IPS DF 6.9 (cell line): ENCODE results near the gene MAST2.

ENCODE experiments used
- DNase-seq: peaks from one replicate; pipeline ENCODE4 v3.0.0-alpha.2; 2013; ENCODE audit warnings: low read depth, low spot score
- H3K27ac ChIP-seq: one replicate; pipeline ENCODE4 v1.5.1; 2013; ENCODE audit warnings: low read length, control low read depth
- H3K27me3 ChIP-seq: 2 replicates; pipeline ENCODE4 v1.6.1; 2013; ENCODE audit warnings: mild to moderate bottlenecking, low read length; ENCODE audit not compliant: control insufficient read depth, insufficient read depth
- H3K36me3 ChIP-seq: 2 replicates; pipeline ENCODE4 v1.6.1; 2013; ENCODE audit warnings: low read length; ENCODE audit not compliant: control insufficient read depth, insufficient read depth
- H3K4me1 ChIP-seq: 2 replicates; pipeline ENCODE4 v1.6.1; 2013; ENCODE audit warnings: low read length; ENCODE audit not compliant: control insufficient read depth, insufficient read depth
- H3K4me3 ChIP-seq: 2 replicates; pipeline ENCODE4 v1.5.1; 2013; ENCODE audit warnings: mild to moderate bottlenecking, low read length
- H3K9me3 ChIP-seq: 2 replicates; pipeline ENCODE4 v1.6.1; 2013; ENCODE audit warnings: low read length, inconsistent platforms; ENCODE audit not compliant: control insufficient read depth, insufficient read depth
- WGBS: extraction: QIAGEN DNeasy Blood & Tissue Kit; methylation state at CpG from one replicate; pipeline ENCODE4 v1.1.7; 2013; ENCODE audit warnings: mixed read lengths, missing lambda C conversion rate; ENCODE audit not compliant: insufficient read length, insufficient coverage; 5-methylcytosine and 5-hydroxymethylcytosine counted together

Gene MAST2

DNA sequence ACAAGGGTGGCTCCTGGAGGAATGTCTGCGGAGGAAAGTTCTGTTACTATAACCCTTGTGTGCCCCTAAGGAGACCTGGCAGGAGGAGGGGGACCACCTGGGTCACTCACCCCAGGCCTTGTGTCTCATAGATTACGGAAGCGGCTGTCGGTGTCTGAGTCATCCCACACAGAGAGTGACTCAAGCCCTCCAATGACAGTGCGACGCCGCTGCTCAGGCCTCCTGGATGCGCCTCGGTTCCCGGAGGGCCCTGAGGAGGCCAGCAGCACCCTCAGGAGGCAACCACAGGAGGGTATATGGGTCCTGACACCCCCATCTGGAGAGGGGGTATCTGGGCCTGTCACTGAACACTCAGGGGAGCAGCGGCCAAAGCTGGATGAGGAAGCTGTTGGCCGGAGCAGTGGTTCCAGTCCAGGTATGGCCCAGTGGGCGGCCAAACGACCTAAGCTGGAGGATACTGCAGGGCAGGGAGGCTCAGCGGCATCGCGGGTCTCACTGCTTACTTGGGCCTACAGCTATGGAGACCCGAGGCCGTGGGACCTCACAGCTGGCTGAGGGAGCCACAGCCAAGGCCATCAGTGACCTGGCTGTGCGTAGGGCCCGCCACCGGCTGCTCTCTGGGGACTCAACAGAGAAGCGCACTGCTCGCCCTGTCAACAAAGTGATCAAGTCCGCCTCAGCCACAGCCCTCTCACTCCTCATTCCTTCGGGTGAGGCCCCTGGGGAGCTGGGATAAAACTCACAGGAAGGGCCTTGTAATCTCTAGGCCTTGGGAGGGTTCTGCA lies 227.7 kb downstream of the MAST2 start:
- Histone ChIP-seq H3K27ac (no peak overlapping the region), H3K36me3 (peaks cover 18% of the 10 kb centered on the region), H3K27me3 (no peaks in the 10 kb centered on the region), H3K9me3 (no peaks in the 10 kb centered on the region), H3K4me3 (no peak overlapping the region), H3K4me1 (no peaks in the 10 kb centered on the region)
- WGBS: no CpG with 5 or more reads among the region's 26 CpGs
- DNase-seq: no peak

DNA sequence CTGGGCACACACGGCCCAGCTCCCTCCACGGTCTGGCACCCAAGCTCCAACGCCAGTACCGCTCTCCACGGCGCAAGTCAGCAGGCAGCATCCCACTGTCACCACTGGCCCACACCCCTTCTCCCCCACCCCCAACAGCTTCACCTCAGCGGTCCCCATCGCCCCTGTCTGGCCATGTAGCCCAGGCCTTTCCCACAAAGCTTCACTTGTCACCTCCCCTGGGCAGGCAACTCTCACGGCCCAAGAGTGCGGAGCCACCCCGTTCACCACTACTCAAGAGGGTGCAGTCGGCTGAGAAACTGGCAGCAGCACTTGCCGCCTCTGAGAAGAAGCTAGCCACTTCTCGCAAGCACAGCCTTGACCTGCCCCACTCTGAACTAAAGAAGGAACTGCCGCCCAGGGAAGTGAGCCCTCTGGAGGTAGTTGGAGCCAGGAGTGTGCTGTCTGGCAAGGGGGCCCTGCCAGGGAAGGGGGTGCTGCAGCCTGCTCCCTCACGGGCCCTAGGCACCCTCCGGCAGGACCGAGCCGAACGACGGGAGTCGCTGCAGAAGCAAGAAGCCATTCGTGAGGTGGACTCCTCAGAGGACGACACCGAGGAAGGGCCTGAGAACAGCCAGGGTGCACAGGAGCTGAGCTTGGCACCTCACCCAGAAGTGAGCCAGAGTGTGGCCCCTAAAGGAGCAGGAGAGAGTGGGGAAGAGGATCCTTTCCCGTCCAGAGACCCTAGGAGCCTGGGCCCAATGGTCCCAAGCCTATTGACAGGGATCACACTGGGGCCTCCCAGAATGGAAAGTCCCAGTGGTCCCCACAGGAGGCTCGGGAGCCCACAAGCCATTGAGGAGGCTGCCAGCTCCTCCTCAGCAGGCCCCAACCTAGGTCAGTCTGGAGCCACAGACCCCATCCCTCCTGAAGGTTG lies 231.4 kb downstream of the MAST2 start:
- DNase-seq: no peak
- H3K4me3 ChIP-seq: no peak overlapping the region
- H3K27me3 ChIP-seq: no peaks in the 10 kb centered on the region
- no CpG with 5 or more reads among the region's 27 CpGs for WGBS
- no peaks in the 10 kb centered on the region for H3K9me3 ChIP-seq
- no peak overlapping the region for H3K27ac ChIP-seq
- peaks cover 18% of the 10 kb centered on the region for H3K36me3 ChIP-seq
- H3K4me1 ChIP-seq: no peaks in the 10 kb centered on the region

DNA sequence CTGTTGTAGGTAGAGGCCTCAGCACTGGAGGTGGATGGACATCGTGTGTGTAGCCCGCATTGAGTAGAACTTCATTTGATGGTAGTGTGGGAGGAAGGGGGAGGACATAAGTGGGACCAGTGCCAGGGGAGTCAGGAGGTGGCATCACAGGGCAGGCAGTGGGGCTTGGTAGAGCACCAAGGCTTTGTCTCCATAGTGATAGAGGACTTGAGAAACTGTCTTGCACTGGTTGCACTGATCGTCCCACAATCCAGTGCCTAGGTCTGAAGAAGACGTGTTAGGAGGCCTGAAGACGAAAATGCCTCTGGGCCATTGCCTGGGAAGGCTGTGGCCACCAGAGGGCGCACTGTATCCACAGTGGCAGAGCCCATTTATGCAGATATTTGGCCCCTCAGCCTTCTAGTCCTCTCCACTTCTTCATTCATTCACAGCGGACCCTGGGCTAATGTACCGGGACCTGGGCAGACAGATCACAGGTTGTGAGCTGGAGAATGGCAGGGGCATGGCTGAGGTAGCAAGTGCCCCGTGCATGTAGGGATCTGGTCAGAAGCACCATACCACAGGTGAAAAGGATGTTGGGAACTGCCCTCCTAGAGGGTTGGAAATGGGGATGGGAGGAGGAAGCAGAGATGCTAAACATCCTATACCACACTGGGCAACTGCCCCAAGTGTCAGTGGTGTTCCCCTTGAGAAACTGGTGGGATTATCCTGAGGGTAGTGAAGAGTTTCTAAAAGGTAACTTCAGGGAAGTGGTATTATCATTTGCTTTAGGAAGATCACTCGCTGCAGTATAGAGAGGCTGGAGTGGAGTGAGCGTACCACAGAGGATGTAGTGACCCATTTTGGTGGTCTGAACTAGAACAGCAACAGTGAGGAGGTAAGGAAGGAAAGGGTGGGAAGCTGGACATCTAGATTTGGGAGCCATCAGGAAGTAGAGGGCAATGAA lies 233.8 kb downstream of the MAST2 start:
- peak; percentile 48 for DNase-seq
- H3K9me3 ChIP-seq: no peaks in the 10 kb centered on the region
- peaks cover 5% of the 10 kb centered on the region for H3K36me3 ChIP-seq
- no peaks in the 10 kb centered on the region for H3K4me1 ChIP-seq
- no peak overlapping the region for H3K4me3 ChIP-seq
- no peaks in the 10 kb centered on the region for H3K27me3 ChIP-seq
- H3K27ac ChIP-seq: no peak overlapping the region
- WGBS: no CpG with 5 or more reads among the region's 11 CpGs

DNA sequence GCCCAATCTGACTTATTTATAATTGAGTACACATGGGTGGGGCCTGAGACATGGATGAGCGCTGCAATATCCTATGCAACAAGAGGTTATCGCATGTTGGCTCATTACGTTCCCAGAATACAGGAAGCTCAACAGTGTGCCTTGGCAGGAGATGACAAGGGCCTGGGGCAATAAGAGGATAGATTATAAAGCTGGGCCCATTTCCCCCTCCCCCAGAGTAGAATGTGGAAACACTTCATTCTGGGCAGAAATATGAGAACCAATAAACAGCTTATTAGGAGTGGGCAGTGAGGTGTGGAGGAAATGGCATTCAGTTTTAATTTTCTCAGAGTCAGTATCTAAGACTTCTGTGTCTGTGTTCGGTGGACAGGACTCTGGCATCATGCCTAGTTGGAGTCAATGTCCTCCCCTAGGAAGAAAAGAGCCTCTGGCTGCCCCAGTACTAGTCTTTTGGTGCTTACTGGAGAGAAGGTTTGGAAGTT lies 236.2 kb downstream of the MAST2 start:
- Histone ChIP-seq H3K9me3 (no peaks in the 10 kb centered on the region), H3K27ac (no peak overlapping the region), H3K27me3 (no peaks in the 10 kb centered on the region), H3K36me3 (no peaks in the 10 kb centered on the region), H3K4me1 (no peaks in the 10 kb centered on the region), H3K4me3 (no peak overlapping the region)
- no CpG with 5 or more reads among the region's 4 CpGs for WGBS
- no peak for DNase-seq

DNA sequence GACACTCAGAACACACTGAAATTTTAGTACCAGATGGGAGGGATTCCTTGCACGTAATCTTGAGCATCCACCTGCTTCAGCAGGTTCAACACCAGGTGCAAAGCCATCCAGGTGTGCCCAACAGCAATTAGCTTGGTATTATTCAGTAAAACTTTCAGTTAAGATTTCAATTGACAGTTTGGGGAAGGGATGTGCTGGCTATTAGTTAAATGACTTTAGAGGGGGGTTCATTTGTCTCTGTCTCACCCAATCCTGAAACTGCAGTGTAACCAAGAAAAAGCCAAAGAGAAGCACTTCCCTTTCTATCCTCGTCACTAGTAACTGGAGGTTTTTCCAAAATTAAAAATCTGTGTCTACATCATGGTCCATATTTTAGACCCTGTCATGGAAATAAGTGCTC lies 238.1 kb downstream of the MAST2 start:
- H3K4me3 ChIP-seq: no peak overlapping the region
- WGBS: no CpG with 5 or more reads among the region's 2 CpGs
- no peak for DNase-seq
- H3K36me3 ChIP-seq: no peaks in the 10 kb centered on the region
- H3K9me3 ChIP-seq: no peaks in the 10 kb centered on the region
- no peaks in the 10 kb centered on the region for H3K4me1 ChIP-seq
- H3K27me3 ChIP-seq: no peaks in the 10 kb centered on the region; the same call in 1 of the 2 replicates
- H3K27ac ChIP-seq: no peak overlapping the region

DNA sequence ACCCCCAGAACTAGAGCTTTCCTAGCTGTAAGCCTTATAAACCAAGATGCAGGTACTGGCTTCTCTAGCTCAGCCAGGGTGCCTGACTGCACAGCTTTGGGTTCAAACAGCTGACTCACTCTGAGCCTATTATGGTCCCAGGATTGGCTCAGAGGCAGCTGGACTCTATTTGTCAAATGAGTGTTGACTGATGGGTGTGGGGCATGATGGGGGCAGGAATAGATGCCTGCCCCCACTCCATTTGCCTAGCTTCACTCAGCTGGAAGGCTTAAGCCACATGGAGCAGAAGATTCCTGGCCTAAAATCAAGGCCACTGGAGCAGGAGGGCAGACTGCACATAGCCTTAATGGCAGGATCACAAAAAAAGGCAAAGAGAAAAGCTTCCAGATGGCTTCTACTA lies 238.6 kb downstream of the MAST2 start:
- Histone ChIP-seq H3K27me3 (no peaks in the 10 kb centered on the region; the same call in 1 of the 2 replicates), H3K4me3 (no peak overlapping the region), H3K4me1 (no peaks in the 10 kb centered on the region), H3K27ac (no peak overlapping the region), H3K36me3 (no peaks in the 10 kb centered on the region), H3K9me3 (no peaks in the 10 kb centered on the region)
- no peak for DNase-seq

DNA sequence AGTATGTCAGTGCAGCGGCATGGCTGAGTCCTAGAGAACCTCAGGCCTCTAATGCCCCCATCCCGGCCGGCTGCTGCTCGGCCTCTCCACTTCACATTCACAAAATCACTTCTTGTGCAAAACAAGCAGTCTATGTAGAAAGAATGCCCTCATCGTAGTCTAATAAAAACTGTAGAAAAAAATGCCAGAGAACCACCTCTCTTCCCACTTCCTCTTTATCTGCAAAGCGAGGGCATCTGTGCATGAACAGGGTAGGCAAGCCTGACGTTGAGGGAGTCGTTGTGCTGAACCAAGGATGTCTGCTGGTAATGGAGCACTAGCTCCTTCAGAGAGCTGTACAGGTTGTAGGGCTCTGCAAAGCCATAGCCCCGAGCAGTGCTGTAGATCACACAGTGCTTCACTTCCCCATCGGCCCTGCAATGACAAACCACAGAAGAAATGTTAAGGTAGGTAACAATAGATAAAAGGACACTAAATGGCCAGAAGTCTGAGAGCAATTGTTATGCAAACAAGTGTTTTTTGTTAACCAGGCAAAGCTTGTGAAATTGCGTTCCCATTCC lies 240.1 kb downstream of the MAST2 start:
- Histone ChIP-seq H3K4me1 (no peaks in the 10 kb centered on the region), H3K27me3 (no peaks in the 10 kb centered on the region; the same call in 1 of the 2 replicates), H3K9me3 (no peaks in the 10 kb centered on the region), H3K4me3 (no peak overlapping the region), H3K27ac (no peak overlapping the region), H3K36me3 (no peaks in the 10 kb centered on the region)
- peak; percentile 31 for DNase-seq
- no CpG with 5 or more reads among the region's 11 CpGs for WGBS

DNA sequence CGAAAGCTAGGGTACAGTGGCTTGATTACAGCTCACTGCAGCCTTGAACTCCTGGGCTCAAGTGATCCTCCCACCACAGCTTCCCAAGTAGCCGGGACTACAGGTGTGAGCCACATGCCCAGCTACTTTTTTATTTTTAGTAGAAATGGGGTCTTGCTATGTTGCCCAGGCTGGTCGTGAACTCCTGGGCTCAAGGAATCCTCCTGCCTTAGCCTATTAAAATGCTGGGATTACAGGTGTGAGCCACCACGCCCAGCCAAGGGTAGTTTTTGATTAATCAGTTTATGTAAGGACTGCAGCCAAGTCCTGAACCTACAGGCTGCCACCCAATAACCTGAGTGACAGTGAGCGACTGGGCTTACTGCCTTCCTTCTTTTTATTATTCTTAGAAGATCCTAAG lies 240.7 kb downstream of the MAST2 start:
- H3K4me3 ChIP-seq: no peak overlapping the region
- no CpG with 5 or more reads among the region's 5 CpGs for WGBS

DNA sequence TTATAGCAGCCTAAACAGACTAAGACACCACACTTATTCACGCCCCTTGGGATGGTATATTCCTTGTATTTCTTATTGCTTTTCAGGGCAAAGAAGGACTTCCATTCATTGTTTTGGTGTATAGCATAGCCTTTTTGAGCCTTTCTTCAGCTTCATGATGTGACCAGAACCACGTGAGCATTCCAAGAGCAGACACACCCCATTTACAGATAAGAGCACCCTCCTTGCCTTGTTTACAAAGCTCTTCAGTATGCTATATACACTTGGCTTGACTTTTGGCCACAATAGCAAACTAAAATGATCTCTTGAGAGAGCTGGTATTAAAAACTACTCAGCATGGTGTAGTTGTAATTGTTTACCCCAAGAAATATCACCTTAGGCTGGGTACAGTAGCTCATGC lies 250.3 kb downstream of the MAST2 start:
- DNase-seq: no peak
- Histone ChIP-seq H3K4me1 (no peaks in the 10 kb centered on the region), H3K36me3 (no peaks in the 10 kb centered on the region), H3K27ac (no peak overlapping the region), H3K4me3 (no peak overlapping the region), H3K9me3 (no peaks in the 10 kb centered on the region), H3K27me3 (no peaks in the 10 kb centered on the region; the same call in 1 of the 2 replicates)
- WGBS: no CpG with 5 or more reads among the region's 2 CpGs

More for the DNA sequence above, 240.7 kb downstream of the MAST2 start:
- DNase-seq: no peak
- Histone ChIP-seq H3K9me3 (no peaks in the 10 kb centered on the region), H3K4me1 (no peaks in the 10 kb centered on the region), H3K27ac (no peak overlapping the region), H3K27me3 (no peaks in the 10 kb centered on the region; the same call in 1 of the 2 replicates), H3K36me3 (no peaks in the 10 kb centered on the region)
